ENCODE data around the gene VAT1. TPM values are rescaled to one million over a fixed set of nuclear protein-coding genes. Genes with fewer than 3 reads are reported as not detected.

The VAT1 gene
- total RNA-seq, 2 donors from 2014 or later = 33.2 to 61.5 TPM

- Histone ChIP-seq H3K27me3 (no peaks in the 10 kb centered on the region), H3K9ac (ENCODE audit: low read depth in 2 of 2, low read length in 2 of 2) (no peak overlapping the region), H3K9me3 (no peaks in the 10 kb centered on the region), H3K27ac (no peak overlapping the region), H3K4me3 (no peak overlapping the region), H3K4me1 (no peaks in the 10 kb centered on the region), H3K36me3 (peaks cover 40% of the 10 kb centered on the region)
- DNase-seq = no peak
- no peak for TF ChIP-seq CTCF (IDR thresholded peaks at IDR 0.05)
- intact Hi-C loops (cut with DNase I) = no loop called here
Measured at GRCh38 chr17:42989726-42990652, 32.2 kb downstream of the VAT1 start.

- DNase-seq = no peak
- Histone ChIP-seq H3K9ac (ENCODE audit: low read depth in 2 of 2, low read length in 2 of 2) (no peak overlapping the region), H3K4me3 (no peak overlapping the region), H3K36me3 (peaks cover 40% of the 10 kb centered on the region), H3K4me1 (no peaks in the 10 kb centered on the region), H3K27ac (no peak overlapping the region), H3K27me3 (no peaks in the 10 kb centered on the region), H3K9me3 (no peaks in the 10 kb centered on the region)
- TF ChIP-seq CTCF (IDR thresholded peaks at IDR 0.05) = no peak
- intact Hi-C loops (cut with DNase I) = no loop called here
Measured at GRCh38 chr17:42989141-42989540, 33.0 kb downstream of the VAT1 start.

GRCh38 chr17:42985225-42985624 lies 37.0 kb downstream of the VAT1 start:
- H3K9me3 ChIP-seq = no peaks in the 10 kb centered on the region
- H3K4me1 ChIP-seq = peaks cover 9% of the 10 kb centered on the region
- H3K4me3 ChIP-seq = no peak overlapping the region
- TF ChIP-seq CTCF (IDR thresholded peaks at IDR 0.05) = no peak
- DNase-seq = no peak
- H3K27me3 ChIP-seq = no peaks in the 10 kb centered on the region
- H3K27ac ChIP-seq = no peak overlapping the region
- intact Hi-C loops (cut with DNase I) = no loop called here
- H3K36me3 ChIP-seq = peaks cover 25% of the 10 kb centered on the region
- no peak overlapping the region for H3K9ac ChIP-seq (ENCODE audit: low read depth in 2 of 2, low read length in 2 of 2)

- H3K27ac ChIP-seq = no peak overlapping the region
- no peak for TF ChIP-seq CTCF (IDR thresholded peaks at IDR 0.05)
- H3K36me3 ChIP-seq = peaks cover 2% of the 10 kb centered on the region
- peak overlapping the region in 1 of 2 donors; percentile 88 for H3K9ac ChIP-seq (ENCODE audit: low read depth in 2 of 2, low read length in 2 of 2)
- no peak overlapping the region for H3K4me3 ChIP-seq
- H3K4me1 ChIP-seq = peaks cover 19% of the 10 kb centered on the region
- intact Hi-C loops (cut with DNase I) = no loop called here
- no peaks in the 10 kb centered on the region for H3K9me3 ChIP-seq
- no peaks in the 10 kb centered on the region for H3K27me3 ChIP-seq
- DNase-seq = no peak
Measured at GRCh38 chr17:42982266-42982665, 39.9 kb downstream of the VAT1 start.

GRCh38 chr17:42980766-42981397 lies 41.3 kb downstream of the VAT1 start:
- DNase-seq = peak; percentile 75
- H3K9me3 ChIP-seq = no peaks in the 10 kb centered on the region
- no peak for TF ChIP-seq CTCF (IDR thresholded peaks at IDR 0.05)
- intact Hi-C loops (cut with DNase I) = no loop called here
- H3K36me3 ChIP-seq = no peaks in the 10 kb centered on the region
- peak overlapping the region; percentile 86 to 88 for H3K9ac ChIP-seq (ENCODE audit: low read depth in 2 of 2, low read length in 2 of 2)
- H3K4me1 ChIP-seq = peaks cover 19% of the 10 kb centered on the region
- peak overlapping the region; percentile 97 for H3K27ac ChIP-seq
- H3K27me3 ChIP-seq = no peaks in the 10 kb centered on the region
- H3K4me3 ChIP-seq = peak overlapping the region; percentile 96

Data from colonic mucosa (tissue), 4 donors.